GM10266 (cell line): Measurements from ENCODE around the gene CST4.
"Not testable (repeated sequence)": the region's sequence is repeated elsewhere in the genome, so short reads cannot be mapped to it uniquely, and the experiment has no call there.

Experiments
- DNase-seq: peaks from one replicate; pipeline ENCODE4 v3.0.0; 2012; ENCODE audit errors: extremely low spot score
- CTCF ChIP-seq: IDR thresholded peaks from 2 replicates; pipeline ENCODE4 v1.5.1; 2012; ENCODE audit warnings: mild to moderate bottlenecking, low read depth; ENCODE audit not compliant: control insufficient read depth, insufficient read depth; ENCODE audit errors: missing control alignments

CST4 gene

DNA sequence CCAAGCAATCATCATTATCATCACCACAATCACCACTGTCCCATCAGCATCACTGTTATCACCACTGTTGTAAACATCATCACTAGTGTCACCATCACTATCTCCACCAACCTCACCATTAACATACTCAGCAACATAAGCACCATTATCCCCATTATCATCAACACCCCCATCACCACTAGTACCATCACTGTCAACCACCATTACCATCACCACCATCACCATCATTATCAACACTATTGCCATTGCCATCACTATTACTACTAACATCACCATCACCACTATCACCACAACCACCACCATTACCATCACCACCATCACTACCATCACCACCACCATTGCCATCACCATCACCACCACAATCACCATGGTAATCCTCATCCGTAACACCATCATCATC, 19.5 kb downstream of the CST4 start:
- no peak for TF ChIP-seq CTCF

DNA sequence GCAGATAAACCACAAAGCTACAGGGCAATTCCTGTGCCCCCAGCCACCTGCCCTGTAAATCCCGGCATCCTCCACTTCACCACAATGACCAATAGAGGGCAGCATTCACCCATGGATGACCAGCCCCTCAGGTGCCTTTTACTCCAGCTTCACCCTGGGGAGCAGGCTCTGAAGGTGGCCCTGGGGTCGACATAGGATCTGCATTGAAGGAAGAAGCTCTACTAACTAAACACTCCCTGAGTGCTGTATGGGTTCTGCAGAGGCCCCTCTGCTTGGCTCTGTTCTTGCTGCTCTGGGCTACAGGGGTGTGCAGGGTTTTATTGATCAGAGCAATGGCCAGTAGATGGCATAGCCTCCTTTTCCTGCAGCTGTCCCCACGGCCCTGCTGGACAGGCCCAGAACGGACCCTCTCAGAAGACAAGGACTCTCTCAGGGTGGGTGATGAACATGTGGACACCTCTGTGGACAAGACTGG, 20.3 kb downstream of the CST4 start:
- peak; percentile 84 for TF ChIP-seq CTCF
- peak; percentile 59 for DNase-seq

More for the DNA sequence above, 19.5 kb downstream of the CST4 start:
- DNase-seq = no peak

DNA sequence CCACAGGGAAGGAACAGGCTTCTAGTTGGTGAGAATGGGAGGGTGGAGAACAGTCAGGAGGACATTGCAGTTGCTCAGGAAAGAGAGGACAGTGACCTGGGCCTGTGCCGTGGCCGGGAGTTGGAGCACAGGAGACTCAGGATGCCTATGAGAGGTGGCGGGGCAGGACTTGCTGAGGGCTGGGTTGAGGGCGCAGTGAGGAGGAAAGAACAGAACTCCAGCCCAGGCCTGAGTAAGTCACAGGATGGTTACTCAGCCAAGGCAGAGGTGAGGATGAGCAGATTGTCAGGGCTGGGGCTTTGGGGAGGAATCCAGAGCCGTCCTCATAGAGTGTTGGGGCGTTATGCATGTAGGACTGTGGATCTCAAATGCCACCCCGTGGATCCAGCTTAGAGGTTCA, 21.2 kb downstream of the CST4 start:
- no peak for TF ChIP-seq CTCF
- DNase-seq = no peak

GRCh38 chr20:23666698-23667097, 22.1 kb downstream of the CST4 start:
- TF ChIP-seq CTCF = no peak

DNA sequence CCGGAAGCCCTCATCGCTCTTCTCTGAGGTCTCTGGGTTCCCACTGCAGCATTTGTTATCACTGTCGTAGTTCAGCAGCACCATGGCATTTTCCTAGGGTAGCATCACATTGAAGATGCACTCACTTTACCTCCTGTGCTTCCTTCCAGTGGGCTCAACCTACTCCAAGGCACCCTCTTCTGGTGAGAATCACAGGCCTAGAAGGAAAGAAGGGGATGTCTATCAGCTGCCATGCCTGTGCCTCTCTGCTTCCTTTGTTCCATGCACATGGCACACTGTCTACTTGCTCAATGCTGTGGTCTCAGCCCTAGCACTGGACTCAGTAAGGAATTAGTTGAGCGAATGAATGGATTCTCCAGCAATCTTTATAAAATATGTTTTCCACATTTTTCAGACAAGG, 22.6 kb downstream of the CST4 start:
- no peak for DNase-seq
- no peak for TF ChIP-seq CTCF

More at GRCh38 chr20:23666698-23667097, 22.1 kb downstream of the CST4 start:
- no peak for DNase-seq

GRCh38 chr20:23664954-23665353, 23.9 kb downstream of the CST4 start:
- no peak for TF ChIP-seq CTCF
- no peak for DNase-seq

GRCh38 chr20:23664046-23664445, 24.8 kb downstream of the CST4 start:
- not testable (repeated sequence) for DNase-seq

- DNase-seq = no peak
- no peak for TF ChIP-seq CTCF
Measured at GRCh38 chr20:23663180-23663579, 25.7 kb downstream of the CST4 start.
